ENCODE measurements around the gene STK17B. TPM values are rescaled to one million over a fixed set of nuclear protein-coding genes. Genes with fewer than 3 reads are reported as not detected.

The STK17B gene
- total and polyA plus RNA-seq, 2 experiments from 2014 or later = 5.7 to 13.7 TPM

DNA sequence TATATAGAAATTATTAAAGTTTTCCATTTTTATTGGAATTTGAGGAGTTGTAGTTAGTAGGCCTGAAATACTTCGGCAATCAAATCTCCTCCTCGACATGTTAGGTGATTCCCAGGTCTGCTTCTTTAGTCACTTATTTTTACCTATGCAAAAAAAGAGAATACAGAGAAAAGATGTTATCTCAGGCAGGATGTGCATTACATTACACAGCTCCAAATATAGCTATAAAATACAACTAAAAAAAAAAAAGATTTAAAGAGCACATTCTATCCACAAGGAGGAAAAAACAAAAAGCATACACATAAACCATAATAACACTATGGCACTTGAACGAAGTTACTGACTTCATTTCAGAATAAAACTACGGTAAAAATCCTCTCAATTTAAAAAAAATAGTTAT lies 8.1 kb downstream of the STK17B start:
- Histone ChIP-seq H3K4me2 (no peak overlapping the region), H3K36me3 (ENCODE audit: insufficient read depth) (no peaks in the 10 kb centered on the region), H2AFZ (no peak overlapping the region), H3K79me2 (replicated peaks; ENCODE audit: insufficient read depth) (peaks cover 41% of the 10 kb centered on the region), H3K4me3 (no peak overlapping the region), H3K9me2 (ENCODE audit: insufficient read depth) (no peaks in the 10 kb centered on the region), H3K4me1 (ENCODE audit: insufficient read depth) (peaks cover 50% of the 10 kb centered on the region), H4K20me1 (replicated peaks; ENCODE audit: insufficient read depth) (no peaks in the 10 kb centered on the region), H3F3A (replicated peaks; ENCODE audit: low read depth) (no peaks in the 10 kb centered on the region), H3K27me3 (ENCODE audit: insufficient read depth) (no peaks in the 10 kb centered on the region), H3K27ac (ENCODE audit: low read depth) (no peak overlapping the region)
- no peak overlapping the region for H3K27ac Mint-ChIP-seq
- H3K4me3 Mint-ChIP-seq = no peak overlapping the region
- TF ChIP-seq CREB1 (CRISPR knock-in tag; IDR thresholded peaks at IDR 0.05; ENCODE audit: low read depth) = no peak
- no peak for TF ChIP-seq ZNF114 (CRISPR knock-in tag; IDR thresholded peaks at IDR 0.05)
- no peak for TF ChIP-seq ZNF331 (CRISPR knock-in tag; IDR thresholded peaks at IDR 0.05; ENCODE audit: low read depth)
- TF ChIP-seq, protein P1, sequence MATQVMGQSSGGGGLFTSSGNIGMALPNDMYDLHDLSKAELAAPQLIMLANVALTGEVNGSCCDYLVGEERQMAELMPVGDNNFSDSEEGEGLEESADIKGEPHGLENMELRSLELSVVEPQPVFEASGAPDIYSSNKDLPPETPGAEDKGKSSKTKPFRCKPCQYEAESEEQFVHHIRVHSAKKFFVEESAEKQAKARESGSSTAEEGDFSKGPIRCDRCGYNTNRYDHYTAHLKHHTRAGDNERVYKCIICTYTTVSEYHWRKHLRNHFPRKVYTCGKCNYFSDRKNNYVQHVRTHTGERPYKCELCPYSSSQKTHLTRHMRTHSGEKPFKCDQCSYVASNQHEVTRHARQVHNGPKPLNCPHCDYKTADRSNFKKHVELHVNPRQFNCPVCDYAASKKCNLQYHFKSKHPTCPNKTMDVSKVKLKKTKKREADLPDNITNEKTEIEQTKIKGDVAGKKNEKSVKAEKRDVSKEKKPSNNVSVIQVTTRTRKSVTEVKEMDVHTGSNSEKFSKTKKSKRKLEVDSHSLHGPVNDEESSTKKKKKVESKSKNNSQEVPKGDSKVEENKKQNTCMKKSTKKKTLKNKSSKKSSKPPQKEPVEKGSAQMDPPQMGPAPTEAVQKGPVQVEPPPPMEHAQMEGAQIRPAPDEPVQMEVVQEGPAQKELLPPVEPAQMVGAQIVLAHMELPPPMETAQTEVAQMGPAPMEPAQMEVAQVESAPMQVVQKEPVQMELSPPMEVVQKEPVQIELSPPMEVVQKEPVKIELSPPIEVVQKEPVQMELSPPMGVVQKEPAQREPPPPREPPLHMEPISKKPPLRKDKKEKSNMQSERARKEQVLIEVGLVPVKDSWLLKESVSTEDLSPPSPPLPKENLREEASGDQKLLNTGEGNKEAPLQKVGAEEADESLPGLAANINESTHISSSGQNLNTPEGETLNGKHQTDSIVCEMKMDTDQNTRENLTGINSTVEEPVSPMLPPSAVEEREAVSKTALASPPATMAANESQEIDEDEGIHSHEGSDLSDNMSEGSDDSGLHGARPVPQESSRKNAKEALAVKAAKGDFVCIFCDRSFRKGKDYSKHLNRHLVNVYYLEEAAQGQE (IDR thresholded peaks at IDR 0.05; ENCODE audit: unreplicated experiment) = no peak
- TF ChIP-seq EZH2phosphoT487 (IDR thresholded peaks at IDR 0.05; ENCODE audit: unreplicated experiment) = no peak
- peaks cover 33% of the 10 kb centered on the region for H3K4me1 Mint-ChIP-seq
- H3K27me3 Mint-ChIP-seq (ENCODE audit: insufficient read depth, low read depth, poor library complexity) = no peaks in the 10 kb centered on the region
- ATAC-seq = no peak
- no peaks in the 10 kb centered on the region for H3K9me3 Mint-ChIP-seq
- peaks cover 7% of the 10 kb centered on the region; the same call in 2 of the 3 replicates for H3K36me3 Mint-ChIP-seq (ENCODE audit: low read depth)
- no peak for DNase-seq (ENCODE audit: low spot score)

DNA sequence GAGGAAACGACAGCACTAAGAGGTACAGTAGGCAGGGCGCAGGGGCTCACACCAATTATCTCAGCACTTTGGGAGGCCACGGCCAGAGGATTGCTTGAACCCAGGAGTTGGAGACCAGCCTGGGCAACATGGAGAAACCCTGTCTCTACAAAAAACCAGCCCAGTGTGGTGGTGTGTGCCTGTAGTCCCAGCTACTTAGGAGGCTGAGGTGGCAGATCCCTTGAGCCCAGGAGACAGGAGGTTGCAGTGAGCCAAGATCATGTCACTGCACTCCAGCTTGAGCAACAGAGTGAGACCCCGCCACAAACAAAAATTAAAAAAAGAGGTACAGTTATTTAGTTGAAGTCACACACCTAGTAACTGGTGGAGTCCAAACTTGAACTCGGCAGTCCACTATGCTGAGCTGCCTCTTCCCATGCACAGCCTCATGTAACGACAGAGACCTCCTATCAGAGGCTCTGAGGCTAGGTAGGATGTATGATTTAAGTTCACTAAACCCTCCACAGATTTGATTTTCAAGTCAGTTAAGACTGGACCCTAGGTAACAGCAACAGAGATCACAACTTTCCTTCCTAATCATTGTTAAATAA lies 8.7 kb downstream of the STK17B start:
- no peaks in the 10 kb centered on the region for H3F3A ChIP-seq (replicated peaks; ENCODE audit: low read depth)
- no peak overlapping the region for H3K27ac Mint-ChIP-seq
- DNase-seq (ENCODE audit: low spot score) (no peak), ATAC-seq (no peak)
- peaks cover 7% of the 10 kb centered on the region; the same call in 2 of the 3 replicates for H3K36me3 Mint-ChIP-seq (ENCODE audit: low read depth)
- H3K27ac ChIP-seq (ENCODE audit: low read depth) = no peak overlapping the region
- no peaks in the 10 kb centered on the region for H3K9me3 Mint-ChIP-seq
- H3K4me1 ChIP-seq (ENCODE audit: insufficient read depth) = peaks cover 46% of the 10 kb centered on the region
- H3K4me2 ChIP-seq = no peak overlapping the region
- peaks cover 27% of the 10 kb centered on the region for H3K4me1 Mint-ChIP-seq
- H3K27me3 Mint-ChIP-seq (ENCODE audit: insufficient read depth, low read depth, poor library complexity) = no peaks in the 10 kb centered on the region
- H4K20me1 ChIP-seq (replicated peaks; ENCODE audit: insufficient read depth) = no peaks in the 10 kb centered on the region
- H3K4me3 Mint-ChIP-seq = no peak overlapping the region
- H3K4me3 ChIP-seq = no peak overlapping the region
- no peak overlapping the region for H2AFZ ChIP-seq
- no peak for TF ChIP-seq NANOG (IDR thresholded peaks at IDR 0.05; ENCODE audit: borderline replicate concordance)
- TF ChIP-seq, protein P2, sequence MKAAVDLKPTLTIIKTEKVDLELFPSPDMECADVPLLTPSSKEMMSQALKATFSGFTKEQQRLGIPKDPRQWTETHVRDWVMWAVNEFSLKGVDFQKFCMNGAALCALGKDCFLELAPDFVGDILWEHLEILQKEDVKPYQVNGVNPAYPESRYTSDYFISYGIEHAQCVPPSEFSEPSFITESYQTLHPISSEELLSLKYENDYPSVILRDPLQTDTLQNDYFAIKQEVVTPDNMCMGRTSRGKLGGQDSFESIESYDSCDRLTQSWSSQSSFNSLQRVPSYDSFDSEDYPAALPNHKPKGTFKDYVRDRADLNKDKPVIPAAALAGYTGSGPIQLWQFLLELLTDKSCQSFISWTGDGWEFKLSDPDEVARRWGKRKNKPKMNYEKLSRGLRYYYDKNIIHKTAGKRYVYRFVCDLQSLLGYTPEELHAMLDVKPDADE (IDR thresholded peaks at IDR 0.05) = no peak
- no peak for TF ChIP-seq CREB1 (CRISPR knock-in tag; IDR thresholded peaks at IDR 0.05; ENCODE audit: low read depth)
- TF ChIP-seq, protein P1 (IDR thresholded peaks at IDR 0.05; ENCODE audit: unreplicated experiment) = no peak
- TF ChIP-seq EZH2phosphoT487 (IDR thresholded peaks at IDR 0.05; ENCODE audit: unreplicated experiment) = no peak
- TF ChIP-seq POLR2AphosphoS5 (IDR thresholded peaks at IDR 0.05; ENCODE audit: low read depth) = no peak
- no peaks in the 10 kb centered on the region for H3K27me3 ChIP-seq (ENCODE audit: insufficient read depth)
- H3K79me2 ChIP-seq (replicated peaks; ENCODE audit: insufficient read depth) = peaks cover 36% of the 10 kb centered on the region
- no peaks in the 10 kb centered on the region for H3K9me2 ChIP-seq (ENCODE audit: insufficient read depth)
- no peaks in the 10 kb centered on the region for H3K36me3 ChIP-seq (ENCODE audit: insufficient read depth)

Measured in GM23338 (cell line).